HepG2 (cell line): Measurements from ENCODE around the gene NOP9. TPM values are rescaled to one million over a fixed set of nuclear protein-coding genes. Genes with fewer than 3 reads are reported as not detected.
A peak's percentile ranks its signal among the peaks of the same experiment; 100 is the strongest.

Experiments used
- ARNT2 ChIP-seq: sonication (generic); formaldehyde crosslinking; IDR thresholded peaks from 2 replicates; pipeline ENCODE4 v1.8.0; 2022; ENCODE audit warnings: mild to moderate bottlenecking, low read depth, missing genetic modification reagents, moderate library complexity
- ATF2 ChIP-seq: sonication (generic); formaldehyde crosslinking; IDR thresholded peaks from 2 replicates; pipeline ENCODE4 v1.4.0; 2020; ENCODE audit warnings: missing genetic modification reagents
- CEBPZ ChIP-seq: IDR thresholded peaks from 2 replicates; pipeline ENCODE4 v1.6.1; 2012; ENCODE audit warnings: low read length, improper control_type of control experiment
- DR1 ChIP-seq: sonication (generic); formaldehyde crosslinking; IDR thresholded peaks from 2 replicates; pipeline ENCODE4 v1.8.0; 2021; ENCODE audit warnings: mild to moderate bottlenecking, missing genetic modification reagents, inconsistent platforms
- HIC2 ChIP-seq: sonication (generic); formaldehyde crosslinking; IDR thresholded peaks from 2 replicates; pipeline ENCODE4 v1.9.0; 2022; ENCODE audit warnings: low read depth, missing genetic modification reagents
- KDM4B ChIP-seq: sonication (generic); formaldehyde crosslinking; IDR thresholded peaks from 2 replicates; pipeline ENCODE4 v1.4.0; 2020; ENCODE audit warnings: missing genetic modification reagents
- NFE2L1 ChIP-seq: sonication (generic); formaldehyde crosslinking; IDR thresholded peaks from 2 replicates; pipeline ENCODE4 v1.4.0; 2020; ENCODE audit warnings: missing genetic modification reagents, mild to moderate bottlenecking, borderline replicate concordance
- PREB ChIP-seq: sonication (generic); formaldehyde crosslinking; IDR thresholded peaks from 2 replicates; pipeline ENCODE4 v1.4.0; 2020; ENCODE audit warnings: missing genetic modification reagents
- ZMYM2 ChIP-seq: sonication (generic); formaldehyde crosslinking; IDR thresholded peaks from 2 replicates; pipeline ENCODE4 v1.8.0; 2022; ENCODE audit warnings: mild to moderate bottlenecking, missing genetic modification reagents
- ZNF264 ChIP-seq: sonication (generic); formaldehyde crosslinking; IDR thresholded peaks from 2 replicates; pipeline ENCODE4 v1.4.0; 2020; ENCODE audit warnings: missing genetic modification reagents
- polyA plus RNA-seq, 8 experiments: library from polyadenylated mRNA; depleted of rRNA in 3 of 8; stranded (reverse) in 7 of 8; unstranded in 1 of 8; fragments of >200 nt; fragmentation: Illumina TruSeq in 4 of 8; extraction: Trizol in 4 of 8; gene quantifications; 2 replicates each; pipeline versions ENCODE4 v1.2.1 to v1.2.3, GENCODE V29; 2011 to 2016; ENCODE audit warnings: low read depth in 4 of 8, missing spikeins in 1 of 8, mixed read lengths in 1 of 8; ENCODE audit not compliant: insufficient read depth in 1 of 8
- total RNA-seq, 5 experiments: library from RNA; depleted of rRNA; stranded (reverse); fragments of >200 nt; fragmentation: Illumina TruSeq; extraction: Trizol; gene quantifications; 2 replicates each; pipeline ENCODE4 v1.2.3, GENCODE V29; 2016; ENCODE audit warnings: low read depth in 1 of 5
- TF ChIP-seq, protein P1 (sequence below), 2 experiments: fragments of 450-650 bp in 1 of 2; sonication (generic) in 1 of 2; formaldehyde crosslinking in 1 of 2; IDR thresholded peaks; 2 replicates each; pipeline versions ENCODE4 v1.6.1 to v1.8.0; 2016 to 2022; ENCODE audit warnings: antibody characterized with exemption in 1 of 2, mild to moderate bottlenecking in 1 of 2, missing genetic modification reagents in 1 of 2

Gene NOP9
- total and polyA plus RNA-seq, 2 of the 13 experiments (the other 11 are each of a cell fraction or from before 2014, with no cell fraction given) = 24.5 to 61.6 TPM

DNA sequence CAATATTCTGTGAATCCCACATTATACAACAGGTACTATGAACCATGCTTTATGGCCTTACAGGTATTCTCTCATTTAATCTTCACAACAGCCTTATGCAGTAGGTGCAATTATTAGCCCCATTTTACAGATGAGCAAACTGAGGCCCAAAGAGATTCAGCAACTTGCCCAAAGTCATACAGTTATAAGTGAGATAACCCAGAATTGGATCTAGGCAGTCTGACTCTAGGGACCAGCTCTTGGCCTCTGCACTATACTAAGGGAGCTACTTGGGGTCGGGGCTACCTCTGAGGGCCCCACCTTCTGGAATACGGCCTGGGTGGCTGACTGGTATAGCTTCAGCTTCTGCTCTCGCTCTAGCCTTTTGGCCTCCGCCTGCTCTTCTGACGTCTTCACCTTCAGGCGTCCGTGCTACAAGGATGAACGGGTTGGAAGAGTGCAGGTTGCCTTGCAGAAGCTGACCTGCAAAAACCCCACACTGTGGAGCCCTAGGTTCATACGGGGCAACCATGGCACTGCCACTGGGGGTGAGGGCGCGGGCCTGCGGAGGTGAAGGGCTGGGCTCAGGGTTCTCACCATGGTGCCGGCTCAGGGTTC lies 29.0 kb upstream of the NOP9 start (continued):
- TF ChIP-seq HIC2 (CRISPR knock-in tag) (peak; percentile 46; the same call in 1 of the 2 replicates), CEBPZ (no peak), PREB (CRISPR knock-in tag) (no peak), NFE2L1 (CRISPR knock-in tag) (peak; percentile 87; the same call in 1 of the 2 replicates), KDM4B (CRISPR knock-in tag) (no peak), ARNT2 (CRISPR knock-in tag) (no peak), ZNF264 (no peak), DR1 (no peak), ATF2 (CRISPR knock-in tag) (no peak), ZMYM2 (CRISPR knock-in tag) (no peak)
- TF ChIP-seq, protein P1, sequence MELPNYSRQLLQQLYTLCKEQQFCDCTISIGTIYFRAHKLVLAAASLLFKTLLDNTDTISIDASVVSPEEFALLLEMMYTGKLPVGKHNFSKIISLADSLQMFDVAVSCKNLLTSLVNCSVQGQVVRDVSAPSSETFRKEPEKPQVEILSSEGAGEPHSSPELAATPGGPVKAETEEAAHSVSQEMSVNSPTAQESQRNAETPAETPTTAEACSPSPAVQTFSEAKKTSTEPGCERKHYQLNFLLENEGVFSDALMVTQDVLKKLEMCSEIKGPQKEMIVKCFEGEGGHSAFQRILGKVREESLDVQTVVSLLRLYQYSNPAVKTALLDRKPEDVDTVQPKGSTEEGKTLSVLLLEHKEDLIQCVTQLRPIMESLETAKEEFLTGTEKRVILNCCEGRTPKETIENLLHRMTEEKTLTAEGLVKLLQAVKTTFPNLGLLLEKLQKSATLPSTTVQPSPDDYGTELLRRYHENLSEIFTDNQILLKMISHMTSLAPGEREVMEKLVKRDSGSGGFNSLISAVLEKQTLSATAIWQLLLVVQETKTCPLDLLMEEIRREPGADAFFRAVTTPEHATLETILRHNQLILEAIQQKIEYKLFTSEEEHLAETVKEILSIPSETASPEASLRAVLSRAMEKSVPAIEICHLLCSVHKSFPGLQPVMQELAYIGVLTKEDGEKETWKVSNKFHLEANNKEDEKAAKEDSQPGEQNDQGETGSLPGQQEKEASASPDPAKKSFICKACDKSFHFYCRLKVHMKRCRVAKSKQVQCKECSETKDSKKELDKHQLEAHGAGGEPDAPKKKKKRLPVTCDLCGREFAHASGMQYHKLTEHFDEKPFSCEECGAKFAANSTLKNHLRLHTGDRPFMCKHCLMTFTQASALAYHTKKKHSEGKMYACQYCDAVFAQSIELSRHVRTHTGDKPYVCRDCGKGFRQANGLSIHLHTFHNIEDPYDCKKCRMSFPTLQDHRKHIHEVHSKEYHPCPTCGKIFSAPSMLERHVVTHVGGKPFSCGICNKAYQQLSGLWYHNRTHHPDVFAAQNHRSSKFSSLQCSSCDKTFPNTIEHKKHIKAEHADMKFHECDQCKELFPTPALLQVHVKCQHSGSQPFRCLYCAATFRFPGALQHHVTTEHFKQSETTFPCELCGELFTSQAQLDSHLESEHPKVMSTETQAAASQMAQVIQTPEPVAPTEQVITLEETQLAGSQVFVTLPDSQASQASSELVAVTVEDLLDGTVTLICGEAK (IDR thresholded peaks at IDR 0.05) = no peak
- TF ChIP-seq, protein P1 (CRISPR knock-in tag; IDR thresholded peaks at IDR 0.05) = peak; percentile 3; the same call in 1 of the 2 replicates
